ENCODE results near the gene NECAB3. TPM values are rescaled to one million over a fixed set of nuclear protein-coding genes. Genes with fewer than 3 reads are reported as not detected.

Gene NECAB3
- total RNA-seq, 2 donors from 2014 or later: 77.2 to 92.3 TPM

DNA sequence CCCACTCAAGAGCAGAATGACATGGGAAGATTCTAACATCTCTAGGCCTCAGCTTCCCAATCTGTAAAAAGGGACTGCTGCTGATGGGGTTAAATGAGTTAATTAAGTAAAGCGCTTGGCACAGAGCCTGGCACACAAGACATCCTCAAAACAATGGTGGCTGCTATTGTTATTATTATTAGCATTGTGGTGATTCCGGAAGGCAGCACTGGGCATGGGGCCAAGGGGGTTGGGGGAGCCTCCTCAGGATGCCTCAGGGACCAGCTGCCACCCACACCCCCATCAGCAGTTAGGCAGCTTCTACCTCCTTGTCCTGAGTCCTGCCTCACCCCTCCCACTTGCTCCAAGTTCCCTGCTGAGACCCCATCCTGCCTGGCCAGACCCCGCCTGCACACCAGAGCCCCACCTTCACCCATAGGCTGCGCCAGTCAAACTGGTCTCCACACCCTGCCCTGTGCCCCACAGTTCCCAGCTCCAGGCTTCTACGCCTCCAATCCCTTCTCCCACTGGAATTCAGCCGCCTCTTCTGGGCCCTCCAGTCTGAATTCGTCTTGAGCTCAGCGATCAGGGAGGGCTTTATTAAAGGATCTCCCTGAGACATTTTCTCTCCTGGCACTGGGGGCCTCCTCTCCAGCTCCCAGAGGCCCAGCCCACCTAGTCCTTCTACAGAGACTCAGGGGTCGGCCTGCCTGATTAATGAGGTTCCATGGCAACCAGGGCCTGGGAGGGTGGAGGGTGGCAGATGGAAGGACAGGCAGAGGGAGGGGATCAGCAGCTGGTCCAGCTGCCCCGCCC lies 10.5 kb upstream of the NECAB3 start:
- peak overlapping the region; percentile 79 for H3K4me3 Mint-ChIP-seq
- H3K9me3 Mint-ChIP-seq: no peaks in the 10 kb centered on the region
- H3K4me3 ChIP-seq (ENCODE audit: low read length): peak overlapping the region; percentile 88
- H3K36me3 ChIP-seq (ENCODE audit: control insufficient read depth, insufficient read depth, low read length): peaks cover 7% of the 10 kb centered on the region
- no peaks in the 10 kb centered on the region for H3K9me3 ChIP-seq (ENCODE audit: control insufficient read depth, low read length)
- no peak for TF ChIP-seq CTCF (conservative IDR thresholded peaks at IDR 0.05)
- peaks cover under 1% of the 10 kb centered on the region for H3K36me3 Mint-ChIP-seq (ENCODE audit: low read depth)
- peaks cover 6% of the 10 kb centered on the region for H3K4me1 ChIP-seq (ENCODE audit: control insufficient read depth, insufficient read depth, low read length)
- peak overlapping the region; percentile 91 for H3K27ac Mint-ChIP-seq
- H3K4me1 Mint-ChIP-seq: peaks cover 28% of the 10 kb centered on the region
- peaks cover 3% of the 10 kb centered on the region for H3K27me3 Mint-ChIP-seq (ENCODE audit: insufficient read depth)
- peak overlapping the region; percentile 57 for H3K9ac ChIP-seq (ENCODE audit: extremely low read depth, low read length, poor library complexity, severe bottlenecking)
- 48 to 57% methylated on average over 5 to 10 of the region's 10 CpGs for WGBS, 2 experiments (ENCODE audit: insufficient coverage in 1 of 2, insufficient read length in 1 of 2)
- H3K27ac ChIP-seq (ENCODE audit: low read depth, low read length): peak overlapping the region; percentile 79
- H3K27me3 ChIP-seq (ENCODE audit: control insufficient read depth, insufficient read depth, low read length, poor library complexity, severe bottlenecking): no peaks in the 10 kb centered on the region
- peak; percentile 83 for DNase-seq

GRCh38 chr20:33681728-33682353 lies 7.6 kb upstream of the NECAB3 start:
- peak; percentile 43 for DNase-seq
- no peak overlapping the region for H3K4me3 ChIP-seq (ENCODE audit: low read length)
- H3K4me3 Mint-ChIP-seq: no peak overlapping the region
- H3K27ac ChIP-seq (ENCODE audit: low read depth, low read length): no peak overlapping the region
- no peak overlapping the region for H3K9ac ChIP-seq (ENCODE audit: extremely low read depth, low read length, poor library complexity, severe bottlenecking)
- H3K27me3 ChIP-seq (ENCODE audit: control insufficient read depth, insufficient read depth, low read length, poor library complexity, severe bottlenecking): no peaks in the 10 kb centered on the region
- H3K36me3 Mint-ChIP-seq (ENCODE audit: low read depth): peaks cover 26% of the 10 kb centered on the region
- H3K4me1 Mint-ChIP-seq: peaks cover 17% of the 10 kb centered on the region
- peaks cover 20% of the 10 kb centered on the region for H3K36me3 ChIP-seq (ENCODE audit: control insufficient read depth, insufficient read depth, low read length)
- no peak overlapping the region for H3K27ac Mint-ChIP-seq
- H3K27me3 Mint-ChIP-seq (ENCODE audit: insufficient read depth): no peaks in the 10 kb centered on the region
- H3K4me1 ChIP-seq (ENCODE audit: control insufficient read depth, insufficient read depth, low read length): no peaks in the 10 kb centered on the region
- H3K9me3 Mint-ChIP-seq: no peaks in the 10 kb centered on the region
- 94 to 95% methylated on average over 6 to 9 of the region's 9 CpGs for WGBS, 2 experiments (ENCODE audit: insufficient coverage in 1 of 2, insufficient read length in 1 of 2)
- no peak for TF ChIP-seq CTCF (conservative IDR thresholded peaks at IDR 0.05)
- H3K9me3 ChIP-seq (ENCODE audit: control insufficient read depth, low read length): no peaks in the 10 kb centered on the region

DNA sequence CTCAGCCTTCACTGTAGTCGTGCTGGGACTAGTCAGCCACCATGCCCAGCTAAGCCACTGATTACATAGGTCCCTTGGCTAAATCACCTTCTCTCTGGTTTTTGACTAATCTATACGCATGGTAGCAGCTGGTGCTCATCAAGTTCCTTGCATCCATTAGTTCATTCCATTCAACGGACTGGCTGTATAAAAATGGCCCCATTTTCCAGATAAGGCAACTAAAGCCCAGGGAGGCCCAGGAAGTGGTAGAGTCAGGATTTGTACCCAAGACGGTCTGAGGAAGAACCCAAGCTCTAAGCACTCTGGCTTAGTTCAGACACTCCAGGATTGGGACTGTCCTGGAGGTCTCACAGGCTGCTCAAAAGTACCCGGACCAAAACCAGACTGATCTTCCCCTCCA lies 7.1 kb upstream of the NECAB3 start:
- no peak overlapping the region for H3K27ac ChIP-seq (ENCODE audit: low read depth, low read length)
- no peaks in the 10 kb centered on the region for H3K27me3 Mint-ChIP-seq (ENCODE audit: insufficient read depth)
- no peaks in the 10 kb centered on the region for H3K9me3 ChIP-seq (ENCODE audit: control insufficient read depth, low read length)
- H3K4me3 Mint-ChIP-seq: no peak overlapping the region
- no peak for DNase-seq
- no peak overlapping the region for H3K4me3 ChIP-seq (ENCODE audit: low read length)
- no peaks in the 10 kb centered on the region for H3K9me3 Mint-ChIP-seq
- peaks cover 20% of the 10 kb centered on the region for H3K36me3 ChIP-seq (ENCODE audit: control insufficient read depth, insufficient read depth, low read length)
- TF ChIP-seq CTCF (conservative IDR thresholded peaks at IDR 0.05): no peak
- no peaks in the 10 kb centered on the region for H3K27me3 ChIP-seq (ENCODE audit: control insufficient read depth, insufficient read depth, low read length, poor library complexity, severe bottlenecking)
- no peaks in the 10 kb centered on the region for H3K4me1 ChIP-seq (ENCODE audit: control insufficient read depth, insufficient read depth, low read length)
- peaks cover 31% of the 10 kb centered on the region for H3K36me3 Mint-ChIP-seq (ENCODE audit: low read depth)
- no peak overlapping the region for H3K27ac Mint-ChIP-seq
- peaks cover 14% of the 10 kb centered on the region for H3K4me1 Mint-ChIP-seq
- WGBS, 2 experiments (ENCODE audit: insufficient coverage in 1 of 2, insufficient read length in 1 of 2): 91 to 95% methylated on average over 4 to 5 of the region's 5 CpGs
- no peak overlapping the region for H3K9ac ChIP-seq (ENCODE audit: extremely low read depth, low read length, poor library complexity, severe bottlenecking)
